Stimulated activated CD8-positive, alpha-beta memory T cell treated with anti-CD3 and anti-CD28 coated beads, Interleukin-15, amount 100 ng/mL, for 4 hours (primary cell): ENCODE measurements around the gene ZNF212.
"Not testable (repeated sequence)": the region's sequence is repeated elsewhere in the genome, so short reads cannot be mapped to it uniquely, and the experiment has no call there.

Source experiments
- DNase-seq, 2 donors: peaks; one replicate each; pipeline ENCODE4 v3.0.0-alpha.2; 2020; ENCODE audit warnings: low read depth in 2 of 2

Gene ZNF212

GRCh38 chr7:149218469-149219420, 20.7 kb upstream of the ZNF212 start:
- no peak for DNase-seq

DNA sequence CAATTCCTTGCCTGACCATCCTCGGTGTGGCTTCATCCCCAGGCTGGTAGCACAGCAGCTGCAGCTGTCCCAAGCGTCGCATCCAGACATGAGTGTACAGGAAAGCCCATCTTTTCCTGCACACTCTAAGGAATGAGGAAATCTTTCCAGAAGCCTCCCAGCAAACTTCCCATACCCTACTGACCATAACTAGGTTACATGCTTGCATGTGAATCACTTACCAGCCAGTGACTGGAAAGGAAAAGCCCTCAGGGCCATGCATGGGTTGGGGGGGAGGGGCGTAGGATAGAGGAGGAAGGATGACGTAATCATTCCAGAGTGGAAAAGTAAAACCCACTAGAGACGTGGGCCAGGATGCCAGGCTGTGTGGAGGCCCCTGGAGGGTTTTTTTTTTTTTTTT, 18.9 kb upstream of the ZNF212 start:
- no peak for DNase-seq

GRCh38 chr7:149223176-149223575, 16.3 kb upstream of the ZNF212 start:
- no peak for DNase-seq

DNA sequence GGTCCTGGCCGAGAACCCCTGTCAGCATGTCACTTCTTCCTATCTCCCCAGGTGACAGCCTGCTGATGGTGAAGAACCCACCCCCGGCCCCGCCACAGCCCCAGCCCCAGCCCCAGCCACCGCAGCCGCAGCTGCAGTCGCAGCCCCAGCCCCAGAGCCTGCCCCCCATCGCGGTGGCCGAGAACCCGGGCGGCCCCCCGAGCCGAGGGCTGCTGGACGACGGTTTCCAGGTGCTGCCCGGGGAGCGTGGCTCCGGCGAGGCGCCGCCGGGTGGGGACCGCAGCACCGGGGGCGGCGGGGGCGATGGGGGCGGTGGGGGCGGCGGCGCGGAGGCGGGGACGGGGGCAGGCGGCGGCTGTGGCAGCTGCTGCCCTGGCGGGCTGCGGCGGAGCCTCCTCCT, 15.7 kb upstream of the ZNF212 start:
- no peak for DNase-seq

- DNase-seq: no peak
Observed at GRCh38 chr7:149224352-149224751, 15.1 kb upstream of the ZNF212 start.

DNA sequence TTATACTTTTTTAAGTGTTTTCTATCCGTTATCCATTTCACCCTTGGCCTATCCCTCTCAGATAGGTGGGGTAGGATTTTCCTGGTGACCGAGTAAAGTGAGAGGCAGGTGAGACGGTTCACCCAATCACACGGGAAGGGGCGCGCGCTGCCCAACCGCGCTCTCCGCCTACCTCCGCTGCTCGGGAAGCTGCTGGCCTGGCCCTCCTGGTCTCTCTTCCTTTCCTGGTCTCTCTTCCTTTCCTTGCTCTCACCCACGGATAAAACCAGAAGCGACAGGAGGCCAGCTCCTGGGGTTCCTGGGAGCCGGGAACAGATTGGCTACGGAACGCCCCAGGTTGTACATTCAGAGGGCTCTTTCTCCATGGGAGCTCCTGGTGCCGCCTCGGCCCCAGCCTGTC, 14.3 kb upstream of the ZNF212 start:
- no peak for DNase-seq

DNA sequence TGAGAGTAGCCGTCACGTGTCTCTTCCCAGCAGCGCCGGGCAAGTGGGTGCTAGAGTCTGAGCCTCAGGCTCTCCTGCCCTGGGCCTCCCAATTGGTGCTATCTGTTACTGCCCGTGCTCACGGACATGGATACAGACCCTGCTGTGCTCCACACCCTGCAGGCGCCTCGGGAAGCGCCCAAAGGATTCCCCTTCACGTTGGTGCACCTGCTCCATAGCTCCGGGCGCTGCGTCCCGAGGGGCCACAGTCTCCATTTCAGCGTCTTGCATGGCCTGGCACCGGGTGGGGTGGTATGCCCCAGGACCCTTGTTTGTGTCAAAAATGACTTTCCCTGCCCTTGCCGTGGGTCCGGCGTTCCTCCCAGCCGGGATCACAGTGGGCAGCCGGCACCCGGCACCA, 13.8 kb upstream of the ZNF212 start:
- DNase-seq: no peak

DNA sequence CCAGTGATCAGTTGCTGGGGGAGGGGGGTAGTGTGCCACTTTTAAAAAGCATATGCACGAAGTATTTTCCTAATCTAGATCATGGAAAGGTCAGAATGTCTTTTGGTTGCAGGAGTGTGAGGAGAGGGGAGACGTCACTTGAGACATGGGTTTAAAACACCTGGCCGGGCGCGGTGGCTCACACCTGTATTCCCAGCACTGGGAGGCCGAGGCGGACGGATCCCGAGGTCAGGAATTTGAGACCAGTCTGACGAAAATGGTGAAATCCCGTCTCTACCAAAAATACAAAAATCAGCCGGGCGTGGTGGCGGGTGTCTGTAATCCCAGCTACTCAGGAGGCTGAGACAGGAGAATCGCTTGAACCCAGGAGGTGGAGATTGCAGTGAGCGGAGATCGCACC, 13.1 kb upstream of the ZNF212 start:
- DNase-seq: not testable (repeated sequence)

DNA sequence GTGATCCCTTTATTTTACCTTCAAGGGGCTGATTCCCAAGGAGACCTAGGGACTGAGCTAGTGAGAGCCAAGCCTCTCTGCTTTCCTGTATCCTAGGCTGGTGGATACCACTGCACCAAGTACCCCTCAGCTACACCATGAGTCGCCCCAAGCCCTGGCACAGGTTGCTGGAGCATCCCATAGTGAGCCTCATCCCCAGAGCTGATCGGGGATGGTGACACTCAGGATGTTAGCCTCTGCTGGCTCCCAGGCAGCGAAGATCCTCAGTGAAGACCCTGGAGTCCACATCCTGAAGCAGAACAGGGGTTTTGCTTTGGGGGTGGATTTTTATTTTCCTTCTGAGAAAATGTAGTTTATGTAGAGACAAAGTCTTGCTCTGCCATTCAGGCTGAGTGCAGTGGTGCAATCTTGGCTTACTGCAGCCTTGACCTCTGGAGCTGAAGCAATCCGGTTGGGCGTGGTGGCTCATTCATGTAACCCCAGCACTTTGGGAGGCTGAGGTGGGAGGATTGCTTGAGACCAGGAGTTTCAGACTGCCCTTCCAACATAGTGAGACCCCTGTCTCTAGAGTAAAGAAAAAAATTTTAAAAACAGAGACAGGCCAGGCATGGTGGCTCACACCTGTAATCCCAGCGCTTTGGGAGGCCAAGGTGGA, 12.5 kb upstream of the ZNF212 start:
- DNase-seq: no peak

DNA sequence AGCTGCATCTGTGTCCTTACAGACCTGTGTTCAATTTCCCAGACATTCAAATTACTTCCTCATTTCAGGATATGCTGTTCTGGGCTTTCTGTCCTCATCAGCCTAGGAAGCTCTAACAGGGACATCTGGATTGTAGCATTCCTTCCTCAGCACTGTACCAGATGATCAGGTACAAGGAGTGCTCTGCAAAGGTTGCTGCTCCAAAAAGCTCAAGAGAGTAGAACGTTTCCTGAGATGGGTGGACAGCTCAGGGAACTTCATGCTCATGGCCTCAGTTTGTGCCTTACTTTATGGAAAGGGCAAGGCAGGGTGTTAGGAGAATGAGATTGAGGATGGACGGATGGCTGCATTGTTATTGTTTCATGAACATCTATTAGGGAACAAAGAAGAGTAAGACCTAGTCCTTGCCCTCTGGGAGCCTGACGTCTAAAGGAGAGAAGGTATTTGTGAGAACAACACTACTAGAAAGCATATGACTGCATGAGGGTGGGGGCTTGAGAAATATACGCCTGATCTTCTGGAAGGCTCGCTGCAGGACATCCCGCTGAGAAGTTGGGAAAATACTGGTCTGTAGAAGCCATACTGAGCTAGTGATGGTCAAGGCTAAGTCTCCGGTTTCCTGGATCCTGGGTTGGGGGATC, 10.5 kb upstream of the ZNF212 start:
- no peak for DNase-seq

DNA sequence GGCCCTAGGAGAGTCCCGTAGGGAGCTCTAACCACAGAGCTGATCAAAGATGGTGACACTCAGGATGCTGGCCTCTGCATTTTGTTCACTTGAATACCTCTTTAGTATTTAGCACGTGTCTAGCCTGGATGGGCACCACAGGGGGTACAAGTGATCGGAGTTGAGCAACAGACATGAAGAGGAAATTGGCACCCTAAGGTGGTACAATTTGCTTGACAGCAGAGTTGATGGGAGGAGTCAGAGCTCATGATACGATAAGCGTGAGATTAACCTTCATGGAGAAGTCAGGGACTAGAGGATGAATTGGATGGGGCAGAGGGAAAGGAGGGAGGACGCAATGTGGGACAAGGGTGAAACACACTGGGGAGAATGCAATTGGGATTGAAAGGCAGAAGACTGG, 9.9 kb upstream of the ZNF212 start:
- no peak for DNase-seq

DNA sequence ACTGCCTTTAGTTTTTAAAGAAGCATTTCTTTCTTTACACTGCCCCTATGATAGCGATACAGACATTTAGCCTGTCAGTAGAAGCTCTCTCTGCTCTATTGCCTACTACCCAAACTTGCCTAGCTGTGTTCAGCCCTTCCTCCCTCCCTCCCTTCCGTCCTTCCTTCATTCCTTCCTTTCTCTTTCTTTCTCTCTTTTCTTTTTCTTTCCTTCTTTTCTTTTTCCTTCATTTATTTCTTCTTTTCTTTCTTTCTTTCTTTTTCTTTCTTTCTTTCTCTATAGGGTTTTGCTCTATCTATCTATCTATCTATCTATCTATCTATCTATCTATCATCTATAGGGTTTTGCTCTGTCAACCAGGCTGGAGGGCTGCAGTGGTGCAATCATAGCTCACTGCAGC, 7.1 kb upstream of the ZNF212 start:
- DNase-seq: no peak

- DNase-seq: not testable (repeated sequence)
Observed at GRCh38 chr7:149233655-149234204, 5.7 kb upstream of the ZNF212 start.

DNA sequence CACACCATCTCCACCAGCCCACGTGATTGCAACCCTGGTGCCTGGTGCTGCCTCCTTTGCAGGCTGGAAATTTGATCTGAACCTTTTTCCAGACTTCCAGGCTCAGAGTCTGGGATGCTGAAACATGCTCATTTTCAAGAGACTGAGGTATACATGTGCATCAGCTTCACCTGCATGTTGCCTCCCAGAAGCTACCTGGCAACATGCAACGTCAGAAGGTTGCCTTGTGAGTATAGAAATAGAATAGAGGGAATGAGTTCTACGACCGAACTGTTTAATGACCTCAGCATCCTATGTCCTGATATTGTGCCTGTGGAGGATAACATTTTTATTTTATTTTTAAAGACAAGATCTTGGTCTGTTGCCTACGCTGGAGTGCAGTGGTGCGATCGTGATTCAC, 1.9 kb upstream of the ZNF212 start:
- DNase-seq: no peak

DNA sequence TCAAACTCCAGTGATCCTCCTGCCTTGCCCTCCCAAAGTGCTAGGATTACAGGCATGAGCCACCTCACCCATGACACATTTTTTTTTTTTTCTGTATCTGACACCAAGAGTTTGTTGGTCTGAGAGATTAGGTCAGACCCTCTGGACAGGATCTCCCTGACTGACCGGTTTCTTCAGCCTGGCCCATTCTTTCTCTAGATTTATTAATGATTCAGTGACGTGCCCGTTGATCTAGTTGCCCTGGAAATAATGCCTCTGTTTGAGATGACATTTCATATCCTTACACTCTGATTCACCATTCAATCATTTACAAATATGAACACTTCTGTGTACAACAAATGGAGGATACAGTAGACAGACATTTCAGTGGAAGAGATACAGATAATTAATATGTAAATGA, 1.4 kb upstream of the ZNF212 start:
- DNase-seq: no peak

GRCh38 chr7:149240637-149241036, 1.2 kb downstream of the ZNF212 start:
- DNase-seq: no peak

GRCh38 chr7:149241696-149242095, 2.2 kb downstream of the ZNF212 start:
- no peak for DNase-seq

DNA sequence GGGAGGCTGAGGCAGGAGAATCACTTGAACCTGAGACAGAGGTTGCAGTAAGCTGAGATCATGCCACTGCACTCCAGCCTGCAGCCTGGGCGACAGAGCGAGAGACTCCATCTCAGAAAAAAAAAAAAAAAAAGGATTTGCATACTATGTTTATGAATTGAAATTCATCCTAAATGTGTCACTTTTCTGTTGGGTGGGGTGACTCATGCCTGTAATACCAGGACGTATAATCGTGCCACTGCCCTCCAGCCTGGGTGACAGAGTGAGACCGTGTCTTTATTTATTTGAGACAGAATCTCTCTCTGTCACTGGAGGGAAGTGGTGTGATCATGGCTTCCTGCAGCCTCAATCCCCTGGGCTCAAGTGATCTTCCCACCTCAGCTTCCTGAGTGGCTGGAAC, 5.8 kb downstream of the ZNF212 start:
- DNase-seq: no peak

DNA sequence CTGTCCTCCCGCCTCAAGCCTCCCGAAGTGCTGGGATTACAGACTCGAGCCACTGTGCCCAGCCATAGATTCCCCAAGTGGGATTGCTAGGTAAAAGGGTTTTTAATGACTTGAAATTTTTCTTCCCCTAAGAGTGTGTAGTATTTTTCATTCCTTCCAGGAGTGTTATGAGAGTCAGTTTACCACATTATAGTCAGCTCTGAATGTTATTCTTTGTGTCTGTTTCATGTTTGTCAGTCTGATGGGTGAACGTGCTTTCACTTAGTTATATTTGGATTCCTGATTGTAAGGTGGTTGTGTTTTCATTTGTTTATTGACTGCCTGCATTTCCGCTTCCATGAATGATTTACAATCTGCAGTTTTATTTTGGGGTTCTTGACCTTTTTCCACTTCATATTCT, 6.3 kb downstream of the ZNF212 start:
- no peak for DNase-seq

GRCh38 chr7:149248777-149249176, 9.3 kb downstream of the ZNF212 start:
- DNase-seq: no peak

- not testable (repeated sequence) for DNase-seq
Observed at GRCh38 chr7:149250151-149250550, 10.7 kb downstream of the ZNF212 start.

GRCh38 chr7:149251518-149251917, 12.1 kb downstream of the ZNF212 start:
- not testable (repeated sequence) for DNase-seq
